ENCODE measurements around the gene ROBO2. TPM values are rescaled to one million over a fixed set of nuclear protein-coding genes. Genes with fewer than 3 reads are reported as not detected.

The ROBO2 gene
- total RNA-seq, 4 donors from 2014 or later, result 0.16 to 4.0 (median 1.3) TPM

GRCh38 chr3:77084511-77084910 is 44.6 kb downstream of the ROBO2 start:
- TF ChIP-seq CTCF (IDR thresholded peaks at IDR 0.05; ENCODE audit: low read depth), result no peak

GRCh38 chr3:77086408-77086807 is 46.5 kb downstream of the ROBO2 start:
- no peak for TF ChIP-seq CTCF (IDR thresholded peaks at IDR 0.05; ENCODE audit: low read depth)

- TF ChIP-seq CTCF (IDR thresholded peaks at IDR 0.05; ENCODE audit: low read depth), result no peak
Observed at GRCh38 chr3:77091809-77092208, 51.9 kb downstream of the ROBO2 start.

- no peak for TF ChIP-seq CTCF (IDR thresholded peaks at IDR 0.05; ENCODE audit: low read depth)
Observed at GRCh38 chr3:77093101-77093500, 53.2 kb downstream of the ROBO2 start.

- TF ChIP-seq CTCF (IDR thresholded peaks at IDR 0.05; ENCODE audit: low read depth), result no peak
Observed at GRCh38 chr3:77096145-77096544, 56.2 kb downstream of the ROBO2 start.

GRCh38 chr3:77096966-77097890 is 57.3 kb downstream of the ROBO2 start:
- TF ChIP-seq CTCF (IDR thresholded peaks at IDR 0.05; ENCODE audit: low read depth), result no peak

- no peak for TF ChIP-seq CTCF (IDR thresholded peaks at IDR 0.05; ENCODE audit: low read depth)
Observed at GRCh38 chr3:77102951-77103769, 63.3 kb downstream of the ROBO2 start.

All from subcutaneous adipose tissue (tissue), 4 donors.